Measurements from ENCODE around the gene PMEL. TPM values are rescaled to one million over a fixed set of nuclear protein-coding genes. Genes with fewer than 3 reads are reported as not detected.

Gene PMEL
- total RNA-seq, 2 experiments from 2014 or later = 1.4 to 2.4 TPM

DNA sequence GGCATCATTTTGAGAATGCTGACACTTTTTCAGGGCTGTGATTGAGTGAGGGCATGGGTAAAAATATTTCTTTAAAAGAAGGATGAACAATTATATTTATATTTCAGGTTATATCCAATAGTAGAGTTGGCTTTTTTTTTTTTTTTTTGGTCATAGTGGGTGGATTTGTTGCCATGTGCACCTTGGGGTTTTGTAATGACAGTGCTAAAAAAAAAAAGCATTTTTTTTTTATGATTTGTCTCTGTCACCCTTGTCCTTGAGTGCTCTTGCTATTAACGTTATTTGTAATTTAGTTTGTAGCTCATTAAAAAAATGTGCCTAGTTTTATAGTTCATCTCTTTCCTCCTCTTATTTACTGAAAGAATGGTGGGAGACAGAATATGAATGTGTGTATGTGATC, 6.6 kb upstream of the PMEL start:
- Histone ChIP-seq H3K36me3 (ENCODE audit: insufficient read depth, low read length) (peaks cover 45% of the 10 kb centered on the region), H3K27ac (ENCODE audit: low read depth, low read length, poor library complexity, severe bottlenecking) (peak overlapping the region; percentile 57), H4K20me1 (ENCODE audit: insufficient read depth, low read length) (0 out of 2 replicates have a peak, but pooled peaks cover 6% of the 10 kb centered on the region), H2AFZ (ENCODE audit: low read length) (no peak overlapping the region), H3K4me2 (ENCODE audit: low read length) (peak overlapping the region; percentile 78), H3K79me2 (ENCODE audit: insufficient read depth, low read depth, low read length) (peaks cover 28% of the 10 kb centered on the region; the same call in 1 of the 2 replicates), H3K9me2 (ENCODE audit: insufficient read depth, low read length) (no peaks in the 10 kb centered on the region), H3K4me1 (ENCODE audit: insufficient read depth, low read length, poor library complexity, severe bottlenecking) (peaks cover 38% of the 10 kb centered on the region), H3K9me3 (ENCODE audit: low read length) (no peaks in the 10 kb centered on the region), H3K4me3 (ENCODE audit: low read depth, low read length, poor library complexity, severe bottlenecking) (peak overlapping the region; percentile 81)
- intact Hi-C loops (cut with micrococcal nuclease; ENCODE audit: unreplicated experiment) = loop anchor here (2.0 kb wide), 2 partner anchors 68 to 154 kb away; partner anchors contain the start of genes ORMDL2 and RPS26
- no peak for DNase-seq (ENCODE audit: low spot score)
- POLR2A ChIA-PET = interaction anchor here (0.5 to 1.7 kb wide), 3 partner anchors 52 to 155 kb away, joined by 4 to 7 read pairs (median 4); partner anchors contain the start of genes ORMDL2 and SARNP
- CTCF ChIA-PET (ENCODE audit: unreplicated experiment) = no interaction called here
- no TSS peak for BruUV-seq (replicated peaks)
- TF ChIP-seq, protein P1, sequence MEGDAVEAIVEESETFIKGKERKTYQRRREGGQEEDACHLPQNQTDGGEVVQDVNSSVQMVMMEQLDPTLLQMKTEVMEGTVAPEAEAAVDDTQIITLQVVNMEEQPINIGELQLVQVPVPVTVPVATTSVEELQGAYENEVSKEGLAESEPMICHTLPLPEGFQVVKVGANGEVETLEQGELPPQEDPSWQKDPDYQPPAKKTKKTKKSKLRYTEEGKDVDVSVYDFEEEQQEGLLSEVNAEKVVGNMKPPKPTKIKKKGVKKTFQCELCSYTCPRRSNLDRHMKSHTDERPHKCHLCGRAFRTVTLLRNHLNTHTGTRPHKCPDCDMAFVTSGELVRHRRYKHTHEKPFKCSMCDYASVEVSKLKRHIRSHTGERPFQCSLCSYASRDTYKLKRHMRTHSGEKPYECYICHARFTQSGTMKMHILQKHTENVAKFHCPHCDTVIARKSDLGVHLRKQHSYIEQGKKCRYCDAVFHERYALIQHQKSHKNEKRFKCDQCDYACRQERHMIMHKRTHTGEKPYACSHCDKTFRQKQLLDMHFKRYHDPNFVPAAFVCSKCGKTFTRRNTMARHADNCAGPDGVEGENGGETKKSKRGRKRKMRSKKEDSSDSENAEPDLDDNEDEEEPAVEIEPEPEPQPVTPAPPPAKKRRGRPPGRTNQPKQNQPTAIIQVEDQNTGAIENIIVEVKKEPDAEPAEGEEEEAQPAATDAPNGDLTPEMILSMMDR (conservative IDR thresholded peaks at IDR 0.05; ENCODE audit: low read length) = no peak
- TF ChIP-seq EZH2phosphoT487 (IDR thresholded peaks at IDR 0.05; ENCODE audit: borderline replicate concordance, low read depth, low read length) = no peak

DNA sequence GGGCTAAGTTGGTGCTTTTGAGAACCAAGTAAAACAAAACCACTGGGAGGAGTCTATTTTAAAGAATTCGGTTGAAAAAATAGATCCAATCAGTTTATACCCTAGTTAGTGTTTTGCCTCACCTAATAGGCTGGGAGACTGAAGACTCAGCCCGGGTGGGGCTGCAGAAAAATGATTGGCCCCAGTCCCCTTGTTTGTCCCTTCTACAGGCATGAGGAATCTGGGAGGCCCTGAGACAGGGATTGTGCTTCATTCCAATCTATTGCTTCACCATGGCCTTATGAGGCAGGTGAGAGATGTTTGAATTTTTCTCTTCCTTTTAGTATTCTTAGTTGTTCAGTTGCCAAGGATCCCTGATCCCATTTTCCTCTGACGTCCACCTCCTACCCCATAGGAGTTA, 6.2 kb upstream of the PMEL start:
- POLR2A ChIA-PET = interaction anchor here (0.5 kb wide), 1 partner anchor 52 kb away, joined by 4 read pairs; no protein-coding TSS in a partner anchor
- Histone ChIP-seq H3K4me2 (ENCODE audit: low read length) (peak overlapping the region; percentile 78), H3K9me3 (ENCODE audit: low read length) (no peaks in the 10 kb centered on the region), H2AFZ (ENCODE audit: low read length) (no peak overlapping the region), H3K4me3 (ENCODE audit: low read depth, low read length, poor library complexity, severe bottlenecking) (peak overlapping the region; percentile 81), H3K79me2 (ENCODE audit: insufficient read depth, low read depth, low read length) (peaks cover 32% of the 10 kb centered on the region; the same call in 1 of the 2 replicates), H3K4me1 (ENCODE audit: insufficient read depth, low read length, poor library complexity, severe bottlenecking) (peaks cover 40% of the 10 kb centered on the region), H3K27ac (ENCODE audit: low read depth, low read length, poor library complexity, severe bottlenecking) (peak overlapping the region; percentile 57), H3K9me2 (ENCODE audit: insufficient read depth, low read length) (no peaks in the 10 kb centered on the region), H3K36me3 (ENCODE audit: insufficient read depth, low read length) (peaks cover 45% of the 10 kb centered on the region), H4K20me1 (ENCODE audit: insufficient read depth, low read length) (0 out of 2 replicates have a peak, but pooled peaks cover 6% of the 10 kb centered on the region)
- CTCF ChIA-PET (ENCODE audit: unreplicated experiment) = no interaction called here
- BruUV-seq (replicated peaks) = TSS peak; percentile 24
- no peak for TF ChIP-seq EZH2phosphoT487 (IDR thresholded peaks at IDR 0.05; ENCODE audit: borderline replicate concordance, low read depth, low read length)
- TF ChIP-seq, protein P1 (conservative IDR thresholded peaks at IDR 0.05; ENCODE audit: low read length) = no peak
- no peak for DNase-seq (ENCODE audit: low spot score)
- intact Hi-C loops (cut with micrococcal nuclease; ENCODE audit: unreplicated experiment) = loop anchor here (2.0 kb wide), 2 partner anchors 69 to 153 kb away; partner anchors contain the start of genes ORMDL2 and RPS26

DNA sequence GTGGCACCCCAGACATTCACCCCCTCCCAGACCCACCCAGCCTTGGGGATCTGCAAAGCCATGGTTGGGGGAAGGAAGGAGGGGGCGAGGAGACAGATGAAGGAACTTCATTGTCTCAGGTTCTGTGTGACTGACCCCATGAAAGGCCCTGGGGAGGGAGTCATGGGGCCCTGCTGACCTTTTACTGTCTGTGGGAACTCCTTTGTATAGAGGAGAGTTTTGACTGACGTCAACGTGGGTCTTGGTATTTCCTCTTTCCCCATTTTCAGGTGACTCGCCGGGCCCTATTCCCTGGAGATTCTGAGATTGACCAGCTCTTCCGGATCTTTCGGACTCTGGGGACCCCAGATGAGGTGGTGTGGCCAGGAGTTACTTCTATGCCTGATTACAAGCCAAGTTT, 4.9 kb upstream of the PMEL start:
- Histone ChIP-seq H3K9me3 (ENCODE audit: low read length) (no peaks in the 10 kb centered on the region), H3K27ac (ENCODE audit: low read depth, low read length, poor library complexity, severe bottlenecking) (no peak overlapping the region), H2AFZ (ENCODE audit: low read length) (no peak overlapping the region), H3K79me2 (ENCODE audit: insufficient read depth, low read depth, low read length) (peaks cover 26% of the 10 kb centered on the region; the same call in 1 of the 2 replicates), H4K20me1 (ENCODE audit: insufficient read depth, low read length) (0 out of 2 replicates have a peak, but pooled peaks cover 6% of the 10 kb centered on the region), H3K4me2 (ENCODE audit: low read length) (no peak overlapping the region), H3K9me2 (ENCODE audit: insufficient read depth, low read length) (no peaks in the 10 kb centered on the region), H3K4me3 (ENCODE audit: low read depth, low read length, poor library complexity, severe bottlenecking) (no peak overlapping the region), H3K36me3 (ENCODE audit: insufficient read depth, low read length) (peaks cover 37% of the 10 kb centered on the region), H3K4me1 (ENCODE audit: insufficient read depth, low read length, poor library complexity, severe bottlenecking) (peaks cover 47% of the 10 kb centered on the region)
- no peak for DNase-seq (ENCODE audit: low spot score)
- no TSS peak for BruUV-seq (replicated peaks)
- TF ChIP-seq, protein P1 (conservative IDR thresholded peaks at IDR 0.05; ENCODE audit: low read length) = no peak
- CTCF ChIA-PET (ENCODE audit: unreplicated experiment) = no interaction called here
- intact Hi-C loops (cut with micrococcal nuclease; ENCODE audit: unreplicated experiment) = no loop called here
- POLR2A ChIA-PET = interaction anchor here (0.6 to 0.7 kb wide), 2 partner anchors 134 to 153 kb away, joined by 5 to 6 read pairs; partner anchors contain the start of genes ORMDL2, PA2G4 and SARNP
